PC-9 (cell line): ENCODE data around the gene PHF21A. TPM values are rescaled to one million over a fixed set of nuclear protein-coding genes. Genes with fewer than 3 reads are reported as not detected.

Experiments
- BruUV-seq: library from RNA; stranded (reverse); fragments of 400-500 nt; replicated peaks from 2 replicates; lab custom pipeline; 2021; lab: Mats Ljungman, UMichigan
- CTCF ChIA-PET: fragments of 300-600 bp; sonication (Branson Sonifier 250); formaldehyde crosslinking; loops from one replicate; lab custom pipeline; 2022; ENCODE audit warnings: antibody characterized with exemption; lab: Charles Lee
- POLR2A ChIA-PET: fragments of 300-600 bp; sonication (Branson Sonifier 250); formaldehyde crosslinking; loops from one replicate; lab custom pipeline; 2022; ENCODE audit warnings: antibody characterized with exemption; ENCODE audit not compliant: unreplicated experiment; lab: Charles Lee
- DNase-seq, 2 experiments: peaks; one replicate each; pipeline versions ENCODE4 v3.0.0 to v3.0.0-alpha.2; 2015 to 2022; ENCODE audit warnings: mixed read lengths in 1 of 2
- H2AFZ ChIP-seq: fragments of 200-600 bp; sonication (generic); 2 replicates; pipeline ENCODE4 v1.8.1; 2017; ENCODE audit warnings: antibody characterized with exemption
- H3F3A ChIP-seq: fragments of 200-600 bp; sonication (generic); 2 replicates; pipeline ENCODE4 v1.8.1; 2017; ENCODE audit warnings: antibody characterized with exemption, mild to moderate bottlenecking, low read depth; ENCODE audit not compliant: insufficient read depth
- H3K27ac ChIP-seq: fragments of 200-600 bp; sonication (generic); 2 replicates; pipeline ENCODE4 v1.6.1; 2016; ENCODE audit warnings: mixed run types
- H3K27me3 ChIP-seq: fragments of 200-600 bp; sonication (generic); 2 replicates; pipeline ENCODE4 v1.6.1; 2016; ENCODE audit warnings: low read depth, mixed run types; ENCODE audit not compliant: insufficient read depth
- H3K36me3 ChIP-seq: fragments of 200-600 bp; sonication (generic); 2 replicates; pipeline ENCODE4 v1.6.1; 2016; ENCODE audit warnings: low read depth, mixed run types
- H3K4me1 ChIP-seq: fragments of 200-600 bp; sonication (generic); replicated peaks from 2 replicates; pipeline ENCODE4 v1.6.1; 2016; ENCODE audit warnings: mixed run types; ENCODE audit not compliant: insufficient read depth
- H3K4me2 ChIP-seq: fragments of 200-600 bp; sonication (generic); 2 replicates; pipeline ENCODE4 v1.6.1; 2017; ENCODE audit warnings: mixed run types
- H3K4me3 ChIP-seq: fragments of 200-600 bp; sonication (generic); 2 replicates; pipeline ENCODE4 v1.6.1; 2016; ENCODE audit warnings: mixed run types
- H3K79me2 ChIP-seq: fragments of 200-600 bp; sonication (generic); 2 replicates; pipeline ENCODE4 v1.6.1; 2017; ENCODE audit warnings: low read depth, mixed run types
- H3K9me2 ChIP-seq: fragments of 200-600 bp; sonication (generic); 2 replicates; pipeline ENCODE4 v1.8.1; 2017; ENCODE audit warnings: mild to moderate bottlenecking; ENCODE audit not compliant: insufficient read depth
- H3K9me3 ChIP-seq: fragments of 200-600 bp; sonication (generic); 2 replicates; pipeline ENCODE4 v1.8.1; 2016; ENCODE audit warnings: low read depth; ENCODE audit not compliant: insufficient read depth
- H4K20me1 ChIP-seq: fragments of 200-600 bp; sonication (generic); 2 replicates; pipeline ENCODE4 v1.8.1; 2017; ENCODE audit not compliant: insufficient read depth
- EZH2 ChIP-seq: fragments of 200-600 bp; sonication (generic); IDR thresholded peaks from 2 replicates; pipeline ENCODE4 v1.8.0; 2017; ENCODE audit warnings: antibody characterized with exemption, low read depth
- intact Hi-C: fragments of 100-400 bp; cut with micrococcal nuclease; formaldehyde crosslinking; loops from one replicate; pipeline ENCODE4 v1.10.0; 2022; ENCODE audit not compliant: unreplicated experiment
- total RNA-seq: library from RNA; stranded (reverse); gene quantifications from 2 replicates; pipeline ENCODE4 v1.2.3, GENCODE V29; 2021
- TF ChIP-seq, protein P1 (sequence below): fragments of 200-600 bp; sonication (generic); conservative IDR thresholded peaks from 2 replicates; pipeline ENCODE4 v1.6.1; 2017; ENCODE audit warnings: mixed run types, antibody characterized with exemption, mild to moderate bottlenecking, moderate library complexity

Gene PHF21A
- total RNA-seq, 1 experiment from 2014 or later: 54.3 TPM

DNA sequence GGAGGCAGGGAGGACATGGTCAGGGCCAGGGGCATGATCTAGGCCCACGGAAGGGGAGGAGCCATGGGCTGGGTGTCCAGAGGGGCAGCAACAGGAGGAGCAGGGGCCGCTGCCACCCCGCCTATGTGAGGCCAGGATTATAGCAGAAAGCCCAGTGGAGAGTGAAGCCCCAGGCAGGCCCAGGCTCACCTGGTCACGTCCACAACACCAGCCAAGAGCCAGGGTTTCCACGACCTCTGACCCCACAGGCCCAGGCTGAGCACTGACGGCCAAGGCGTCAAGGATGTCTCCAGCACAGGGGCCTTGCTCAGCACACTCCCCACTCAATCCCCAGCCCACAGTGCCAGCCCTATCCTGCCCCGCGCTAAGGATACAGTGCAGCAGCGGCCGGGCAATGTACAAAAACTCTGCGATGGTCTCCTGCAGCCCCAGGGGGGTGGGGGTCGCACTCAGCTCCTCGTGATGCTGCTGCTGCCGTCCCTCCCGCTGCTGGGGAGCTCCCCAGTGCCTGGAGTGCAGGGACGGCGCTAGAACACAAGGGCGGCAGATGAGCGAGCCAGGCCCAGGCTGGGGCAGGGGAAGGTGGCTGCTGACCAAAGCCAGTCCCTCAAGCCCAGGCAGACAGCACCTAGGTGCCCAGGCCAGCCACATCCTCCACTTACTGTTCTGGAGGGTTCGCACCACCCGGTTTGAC, 207.2 kb downstream of the PHF21A start:
- ChIA-PET POLR2A (no interaction called here), CTCF (no interaction called here)
- TF ChIP-seq, protein P1, sequence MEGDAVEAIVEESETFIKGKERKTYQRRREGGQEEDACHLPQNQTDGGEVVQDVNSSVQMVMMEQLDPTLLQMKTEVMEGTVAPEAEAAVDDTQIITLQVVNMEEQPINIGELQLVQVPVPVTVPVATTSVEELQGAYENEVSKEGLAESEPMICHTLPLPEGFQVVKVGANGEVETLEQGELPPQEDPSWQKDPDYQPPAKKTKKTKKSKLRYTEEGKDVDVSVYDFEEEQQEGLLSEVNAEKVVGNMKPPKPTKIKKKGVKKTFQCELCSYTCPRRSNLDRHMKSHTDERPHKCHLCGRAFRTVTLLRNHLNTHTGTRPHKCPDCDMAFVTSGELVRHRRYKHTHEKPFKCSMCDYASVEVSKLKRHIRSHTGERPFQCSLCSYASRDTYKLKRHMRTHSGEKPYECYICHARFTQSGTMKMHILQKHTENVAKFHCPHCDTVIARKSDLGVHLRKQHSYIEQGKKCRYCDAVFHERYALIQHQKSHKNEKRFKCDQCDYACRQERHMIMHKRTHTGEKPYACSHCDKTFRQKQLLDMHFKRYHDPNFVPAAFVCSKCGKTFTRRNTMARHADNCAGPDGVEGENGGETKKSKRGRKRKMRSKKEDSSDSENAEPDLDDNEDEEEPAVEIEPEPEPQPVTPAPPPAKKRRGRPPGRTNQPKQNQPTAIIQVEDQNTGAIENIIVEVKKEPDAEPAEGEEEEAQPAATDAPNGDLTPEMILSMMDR: no peak
- Histone ChIP-seq H3K4me3 (no peak overlapping the region), H4K20me1 (no peaks in the 10 kb centered on the region), H3K79me2 (peaks cover 18% of the 10 kb centered on the region), H3K27ac (no peak overlapping the region), H3K9me3 (no peaks in the 10 kb centered on the region), H3K4me1 (peaks cover 9% of the 10 kb centered on the region; the same call in 1 of the 2 replicates), H2AFZ (no peak overlapping the region), H3K4me2 (no peak overlapping the region), H3K9me2 (no peaks in the 10 kb centered on the region), H3F3A (peaks cover 10% of the 10 kb centered on the region; the same call in 1 of the 2 replicates), H3K36me3 (0 out of 2 replicates have a peak, but pooled peaks cover 8% of the 10 kb centered on the region), H3K27me3 (no peaks in the 10 kb centered on the region)
- DNase-seq: no peak
- BruUV-seq: no TSS peak
- intact Hi-C loops: no loop called here

DNA sequence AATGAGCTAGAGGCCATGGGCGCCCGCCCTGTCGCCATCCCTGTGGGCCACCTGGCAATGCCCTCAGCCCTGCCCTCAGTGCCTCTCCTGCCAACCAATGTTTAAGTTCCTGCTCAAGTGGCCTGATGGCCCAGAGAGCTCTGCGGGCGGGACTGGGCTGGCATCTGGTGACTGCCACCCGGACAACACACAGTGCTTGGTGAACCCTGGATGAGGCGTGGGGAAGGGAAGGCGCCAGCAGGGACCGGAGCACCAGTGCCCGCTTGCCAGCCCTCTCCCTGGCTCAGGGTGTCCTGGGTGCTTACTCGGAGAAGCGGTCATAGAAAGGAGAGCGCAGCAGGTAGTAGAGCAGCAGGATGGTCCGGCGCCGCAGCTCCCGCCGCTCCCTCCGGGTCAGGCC, 207.7 kb downstream of the PHF21A start:
- intact Hi-C loops: no loop called here
- Histone ChIP-seq H4K20me1 (no peaks in the 10 kb centered on the region), H3K4me2 (no peak overlapping the region), H3K27me3 (no peaks in the 10 kb centered on the region), H3K9me2 (no peaks in the 10 kb centered on the region), H3K4me1 (peaks cover 9% of the 10 kb centered on the region; the same call in 1 of the 2 replicates), H2AFZ (no peak overlapping the region), H3K79me2 (peaks cover 18% of the 10 kb centered on the region), H3K4me3 (no peak overlapping the region), H3K9me3 (no peaks in the 10 kb centered on the region), H3K36me3 (0 out of 2 replicates have a peak, but pooled peaks cover 8% of the 10 kb centered on the region), H3F3A (peaks cover 4% of the 10 kb centered on the region; the same call in 1 of the 2 replicates), H3K27ac (no peak overlapping the region)
- no TSS peak for BruUV-seq
- CTCF ChIA-PET: no interaction called here
- no peak for DNase-seq
- TF ChIP-seq, protein P1: no peak
- TF ChIP-seq EZH2: no peak
- POLR2A ChIA-PET: no interaction called here

DNA sequence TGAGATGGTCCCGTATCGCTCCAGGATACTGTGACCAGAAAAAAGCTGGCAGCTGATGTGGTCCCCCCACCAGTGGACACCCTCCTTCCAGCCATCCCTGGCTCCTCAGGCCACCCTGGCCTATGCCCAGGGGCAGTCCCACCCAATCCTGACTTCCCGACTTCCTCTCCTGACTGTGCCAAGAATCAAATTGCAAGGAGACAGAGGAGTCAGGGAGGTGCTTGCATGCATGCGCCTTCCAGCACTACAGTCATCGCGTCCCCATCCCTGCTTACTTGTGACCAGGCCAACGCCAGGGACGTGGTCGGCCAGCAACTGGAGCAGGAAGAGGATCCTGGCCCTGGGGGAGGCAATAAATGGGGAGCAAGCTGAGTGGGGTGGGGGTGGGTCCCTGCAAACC, 210.6 kb downstream of the PHF21A start:
- no peaks in the 10 kb centered on the region for H3K9me3 ChIP-seq
- no peaks in the 10 kb centered on the region for H3K4me1 ChIP-seq
- H3K79me2 ChIP-seq: no peaks in the 10 kb centered on the region
- H3K27me3 ChIP-seq: no peaks in the 10 kb centered on the region
- intact Hi-C loops: no loop called here
- peaks cover 7% of the 10 kb centered on the region; the same call in 1 of the 2 replicates for H3F3A ChIP-seq
- no peak overlapping the region for H2AFZ ChIP-seq
- ChIA-PET POLR2A (no interaction called here), CTCF (no interaction called here)
- no peaks in the 10 kb centered on the region for H4K20me1 ChIP-seq
- no peaks in the 10 kb centered on the region for H3K9me2 ChIP-seq
- no peak overlapping the region for H3K4me2 ChIP-seq
- H3K4me3 ChIP-seq: no peak overlapping the region
- H3K27ac ChIP-seq: no peak overlapping the region
- no peak for DNase-seq
- 0 out of 2 replicates have a peak, but pooled peaks cover 8% of the 10 kb centered on the region for H3K36me3 ChIP-seq
- TF ChIP-seq, protein P1: no peak
- no peak for TF ChIP-seq EZH2
- no TSS peak for BruUV-seq
